GM11168 (cell line): Measurements from ENCODE around the gene DCC.

Experiments
- in situ Hi-C: fragments of 300-500 bp; cut with MboI; formaldehyde crosslinking; loops from one replicate; pipeline ENCODE4 v1.12.0; 2022; ENCODE audit warnings: low sequenced_read_pairs; ENCODE audit not compliant: unreplicated experiment

The DCC gene

GRCh38 chr18:52657043-52657805, 317.2 kb downstream of the DCC start:
- in situ Hi-C loops = loop anchor here (25.0 kb wide), 1 partner anchor 295 kb away; no protein-coding TSS in a partner anchor

- in situ Hi-C loops = loop anchor here (25.0 kb wide), 1 partner anchor 305 kb away; no protein-coding TSS in a partner anchor
Measured at GRCh38 chr18:52667463-52668065, 327.6 kb downstream of the DCC start.

- in situ Hi-C loops = loop anchor here (25.0 kb wide), 1 partner anchor 309 kb away; no protein-coding TSS in a partner anchor
Measured at GRCh38 chr18:52670896-52671295, 330.9 kb downstream of the DCC start.

GRCh38 chr18:52678034-52678433, 338.0 kb downstream of the DCC start:
- in situ Hi-C loops = no loop called here

- in situ Hi-C loops = no loop called here
Measured at GRCh38 chr18:52678551-52678950, 338.6 kb downstream of the DCC start.

GRCh38 chr18:52679354-52679753, 339.4 kb downstream of the DCC start:
- in situ Hi-C loops = no loop called here

GRCh38 chr18:52682260-52682659, 342.3 kb downstream of the DCC start:
- in situ Hi-C loops = no loop called here

- in situ Hi-C loops = no loop called here
Measured at GRCh38 chr18:52685316-52685715, 345.3 kb downstream of the DCC start.

GRCh38 chr18:52691841-52692240, 351.8 kb downstream of the DCC start:
- in situ Hi-C loops = no loop called here

GRCh38 chr18:52694804-52695203, 354.8 kb downstream of the DCC start:
- in situ Hi-C loops = no loop called here

- in situ Hi-C loops = no loop called here
Measured at GRCh38 chr18:52700116-52700515, 360.1 kb downstream of the DCC start.

- in situ Hi-C loops = no loop called here
Measured at GRCh38 chr18:52700816-52701215, 360.8 kb downstream of the DCC start.

- in situ Hi-C loops = no loop called here
Measured at GRCh38 chr18:52701219-52701935, 361.4 kb downstream of the DCC start.

GRCh38 chr18:52715421-52715820, 375.4 kb downstream of the DCC start:
- in situ Hi-C loops = no loop called here

- in situ Hi-C loops = no loop called here
Measured at GRCh38 chr18:52715991-52716390, 376.0 kb downstream of the DCC start.

- in situ Hi-C loops = no loop called here
Measured at GRCh38 chr18:52716973-52717372, 377.0 kb downstream of the DCC start.

GRCh38 chr18:52722904-52723303, 382.9 kb downstream of the DCC start:
- in situ Hi-C loops = no loop called here

- in situ Hi-C loops = no loop called here
Measured at GRCh38 chr18:52723550-52723970, 383.6 kb downstream of the DCC start.

- in situ Hi-C loops = no loop called here
Measured at GRCh38 chr18:52730972-52731619, 391.1 kb downstream of the DCC start.

- in situ Hi-C loops = no loop called here
Measured at GRCh38 chr18:52738946-52739345, 398.9 kb downstream of the DCC start.

- in situ Hi-C loops = no loop called here
Measured at GRCh38 chr18:52746986-52747385, 407.0 kb downstream of the DCC start.
